ENCODE data around the gene ASIC5. TPM values are rescaled to one million over a fixed set of nuclear protein-coding genes. Genes with fewer than 3 reads are reported as not detected.

Gene ASIC5
- total RNA-seq, 2 donors from 2014 or later, result not detected

- intact Hi-C loops (cut with DNase I), result no loop called here
- DNase-seq (no peak), ATAC-seq (no peak)
These were observed 19.6 kb upstream of the ASIC5 start for GRCh38 chr4:155885666-155886065.

- ATAC-seq (no peak), DNase-seq (no peak)
- intact Hi-C loops (cut with DNase I), result no loop called here
These were observed 17.8 kb upstream of the ASIC5 start for GRCh38 chr4:155883895-155884294.

DNA sequence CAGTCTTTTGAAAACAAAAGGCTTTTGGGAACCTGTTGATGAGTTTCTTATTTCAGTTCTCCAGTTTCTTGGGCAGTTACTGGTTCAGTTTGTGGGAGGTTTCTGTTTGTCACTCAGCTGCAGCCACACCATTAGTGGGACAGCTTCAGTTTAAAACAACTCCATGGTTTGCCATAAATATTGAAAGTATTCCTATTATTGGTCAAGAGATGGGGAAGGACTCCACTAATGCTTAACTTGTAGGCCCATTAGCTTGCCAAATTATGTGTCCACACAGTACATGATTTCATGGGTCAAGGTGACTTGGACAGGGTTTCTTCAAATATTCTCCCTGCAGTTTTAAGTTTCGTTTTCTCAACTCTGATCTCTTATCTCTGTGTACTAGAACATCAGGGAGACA lies 15.5 kb upstream of the ASIC5 start:
- DNase-seq (no peak), ATAC-seq (no peak)
- intact Hi-C loops (cut with DNase I), result no loop called here

GRCh38 chr4:155879767-155880166 lies 13.7 kb upstream of the ASIC5 start:
- ATAC-seq (no peak), DNase-seq (no peak)
- intact Hi-C loops (cut with DNase I), result no loop called here

DNA sequence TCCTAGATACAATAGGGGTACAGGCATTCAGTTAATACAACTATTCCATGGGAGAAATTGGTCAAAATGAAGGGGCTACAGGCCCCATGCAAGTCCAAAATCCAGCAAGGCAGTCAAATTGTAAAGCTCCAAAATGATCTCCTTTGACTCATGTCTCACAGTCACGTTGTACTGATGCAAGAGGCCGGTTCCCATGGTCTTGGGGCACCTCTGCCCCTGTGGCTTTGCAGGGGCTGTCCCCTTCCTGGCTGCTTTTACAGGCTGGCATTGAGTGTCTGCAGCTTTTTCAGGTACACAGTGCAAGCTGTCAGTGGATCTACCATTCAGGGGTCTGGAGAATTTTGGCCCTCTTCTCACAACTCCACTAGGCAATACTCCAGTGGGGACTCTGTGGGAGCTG lies 12.5 kb upstream of the ASIC5 start:
- intact Hi-C loops (cut with DNase I), result no loop called here
- DNase-seq, result no peak
- no peak for ATAC-seq

- DNase-seq, result no peak
- ATAC-seq, result no peak
- intact Hi-C loops (cut with DNase I), result no loop called here
These were observed 11.9 kb upstream of the ASIC5 start for GRCh38 chr4:155877971-155878370.

DNA sequence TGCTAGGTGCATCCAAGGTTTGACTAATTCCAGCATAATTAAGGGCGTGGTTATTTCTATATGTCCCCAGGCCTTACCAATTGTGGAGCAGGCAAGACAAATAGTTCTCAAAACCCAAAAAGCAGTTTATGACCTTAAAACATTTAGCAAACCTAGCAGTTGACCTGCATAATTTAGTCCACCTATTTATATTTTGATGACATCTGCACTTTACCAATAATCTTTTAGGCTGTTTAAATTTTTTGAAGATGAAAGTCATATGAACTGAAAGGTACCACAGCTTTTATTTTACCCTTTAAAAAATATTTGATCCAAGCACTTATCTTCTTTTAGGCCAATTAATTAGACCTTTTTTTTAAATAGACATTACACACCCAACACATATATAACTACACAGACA lies 9.8 kb upstream of the ASIC5 start:
- no peak for ATAC-seq

DNA sequence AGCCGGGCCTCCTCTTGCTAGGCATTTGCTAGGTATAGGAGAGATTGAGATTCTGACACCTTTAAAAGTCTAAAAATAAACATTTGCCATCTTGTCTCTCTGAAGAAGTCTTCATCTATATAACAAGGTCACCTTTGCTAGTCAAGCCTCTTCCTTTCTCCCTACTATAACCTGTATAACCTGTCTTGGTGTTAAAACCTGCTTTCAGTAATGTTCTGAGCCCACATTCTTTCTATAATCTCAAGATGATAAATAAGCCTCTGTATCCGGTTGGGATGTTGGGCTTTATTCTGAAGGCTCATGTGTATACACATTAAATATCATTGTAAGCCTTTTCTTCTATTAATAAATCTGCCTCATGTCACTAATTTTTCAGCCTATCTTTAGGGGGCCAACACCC lies 10.2 kb downstream of the ASIC5 start:
- no peak for DNase-seq
- intact Hi-C loops (cut with DNase I), result no loop called here
- no peak for ATAC-seq

More for the DNA sequence above, 9.8 kb upstream of the ASIC5 start:
- intact Hi-C loops (cut with DNase I), result no loop called here
- DNase-seq, result no peak

- intact Hi-C loops (cut with DNase I), result no loop called here
- DNase-seq (no peak), ATAC-seq (no peak)
These were observed 11.4 kb downstream of the ASIC5 start for GRCh38 chr4:155854582-155855226.

- intact Hi-C loops (cut with DNase I), result no loop called here
- no peak for ATAC-seq
- DNase-seq, result no peak
These were observed 12.9 kb downstream of the ASIC5 start for GRCh38 chr4:155853189-155853588.

DNA sequence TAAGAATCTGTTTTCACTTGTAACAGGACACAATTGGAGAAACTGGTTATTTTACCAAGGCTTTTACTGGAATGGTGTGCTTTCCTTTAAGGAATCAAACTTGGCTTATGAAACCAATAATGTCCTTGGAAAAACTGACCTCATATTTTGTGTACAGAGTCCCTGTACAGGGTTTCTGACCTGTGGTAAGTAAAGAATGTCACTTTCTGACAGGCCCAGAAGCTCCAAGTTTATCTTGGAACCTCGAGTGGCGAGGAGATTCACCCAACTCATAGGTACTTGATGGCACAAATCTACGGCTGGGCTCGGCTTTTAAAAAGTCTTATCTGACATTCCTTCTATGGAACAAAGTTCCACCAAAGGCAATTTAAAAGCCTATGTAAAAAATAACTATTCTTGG lies 17.0 kb downstream of the ASIC5 start:
- intact Hi-C loops (cut with DNase I), result no loop called here

DNA sequence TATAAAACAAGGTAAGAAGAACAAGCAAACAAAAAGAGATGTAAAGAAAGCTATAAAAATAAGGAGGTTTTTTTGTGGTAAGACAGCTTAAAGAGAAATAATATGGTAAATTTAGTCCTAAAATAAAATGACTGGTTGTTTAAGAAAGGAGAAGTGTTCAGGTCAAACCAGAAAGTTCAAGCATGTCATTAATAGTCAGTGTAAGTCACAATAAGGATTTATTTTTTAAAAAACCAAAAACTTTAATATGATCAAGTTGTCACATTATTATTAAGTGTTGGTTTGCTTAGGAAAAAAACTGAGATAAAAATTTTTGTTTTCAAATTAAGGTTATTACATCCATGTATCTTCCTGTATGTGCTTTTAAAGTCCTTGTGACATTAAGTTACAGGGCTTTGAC lies 19.1 kb downstream of the ASIC5 start:
- DNase-seq (no peak), ATAC-seq (no peak)
- intact Hi-C loops (cut with DNase I), result no loop called here

More for the DNA sequence above, 17.0 kb downstream of the ASIC5 start:
- ATAC-seq (no peak), DNase-seq (no peak)

GRCh38 chr4:155842080-155842479 lies 24.0 kb downstream of the ASIC5 start:
- ATAC-seq (no peak), DNase-seq (no peak)
- intact Hi-C loops (cut with DNase I), result no loop called here

GRCh38 chr4:155837203-155837796 lies 28.8 kb downstream of the ASIC5 start:
- intact Hi-C loops (cut with DNase I), result no loop called here
- DNase-seq (no peak), ATAC-seq (no peak)

DNA sequence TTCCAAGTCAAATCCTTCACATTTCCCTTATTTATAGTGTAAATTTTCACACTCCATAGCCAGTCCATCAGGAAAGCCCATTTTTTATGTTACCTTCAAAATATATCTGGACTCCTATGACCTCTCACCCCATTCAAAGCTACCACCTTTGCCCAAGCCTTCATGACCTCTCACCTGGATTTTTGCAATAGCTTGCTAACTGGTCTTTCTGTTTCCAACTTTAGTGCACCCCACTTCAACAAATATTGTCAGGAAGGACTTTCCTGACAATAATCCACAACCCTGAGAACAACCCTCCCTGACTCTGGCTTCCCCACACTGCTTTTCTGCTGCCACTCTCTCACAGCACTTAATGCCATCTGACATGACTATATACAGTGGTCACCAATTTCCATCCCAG lies 33.4 kb downstream of the ASIC5 start:
- DNase-seq (no peak), ATAC-seq (no peak)
- intact Hi-C loops (cut with DNase I), result no loop called here

- DNase-seq (no peak), ATAC-seq (no peak)
- intact Hi-C loops (cut with DNase I), result no loop called here
These were observed 37.4 kb downstream of the ASIC5 start for GRCh38 chr4:155828628-155829027.

DNA sequence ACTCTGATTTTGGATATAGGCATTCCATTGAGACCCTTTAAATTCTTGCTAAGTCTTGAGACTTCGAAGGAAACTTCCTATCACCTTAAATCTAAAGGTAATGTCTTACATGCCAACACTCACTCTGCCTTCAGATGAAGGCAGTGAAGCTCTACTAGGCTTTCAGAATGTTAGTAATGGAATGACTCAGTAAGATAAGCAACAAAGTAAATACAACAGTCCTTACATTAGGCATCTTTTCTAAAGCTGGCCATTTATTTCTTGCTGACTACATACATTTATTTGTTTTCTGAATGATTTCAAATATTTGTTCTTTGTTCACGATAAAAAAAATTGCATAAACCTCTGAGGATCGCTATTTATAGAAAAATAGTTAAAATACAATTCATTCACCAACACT lies 43.5 kb downstream of the ASIC5 start:
- intact Hi-C loops (cut with DNase I), result no loop called here
- no peak for ATAC-seq
- no peak for DNase-seq

DNA sequence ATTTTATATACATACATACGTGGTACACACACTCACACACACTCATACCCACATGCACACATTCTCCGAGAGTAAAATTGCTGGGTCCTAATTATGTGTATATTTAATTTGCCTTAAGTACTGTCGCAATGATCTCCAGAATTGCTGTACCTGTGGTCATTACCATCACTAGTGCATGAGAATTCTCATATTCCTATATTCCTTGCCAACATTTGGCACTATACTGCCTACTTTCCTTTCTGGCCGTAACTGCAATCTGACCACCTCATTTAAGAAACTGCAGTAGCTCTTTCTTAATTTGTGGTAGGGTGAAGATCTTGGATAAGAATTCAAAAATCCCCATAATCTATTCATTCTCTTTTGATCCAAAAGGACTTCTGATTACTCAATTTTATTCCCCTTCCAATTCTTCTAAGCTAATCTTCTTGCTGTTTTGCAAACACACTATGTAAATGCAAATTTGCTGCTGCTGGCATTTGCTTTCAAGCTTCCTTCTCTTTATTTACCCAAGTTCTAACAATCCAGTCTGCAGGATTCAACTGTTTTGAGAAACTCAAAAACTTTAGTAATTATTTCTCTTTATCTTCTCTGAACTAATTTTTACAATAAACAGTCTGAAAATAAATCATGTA lies 45.1 kb downstream of the ASIC5 start:
- intact Hi-C loops (cut with DNase I), result no loop called here
- DNase-seq (no peak), ATAC-seq (no peak)

DNA sequence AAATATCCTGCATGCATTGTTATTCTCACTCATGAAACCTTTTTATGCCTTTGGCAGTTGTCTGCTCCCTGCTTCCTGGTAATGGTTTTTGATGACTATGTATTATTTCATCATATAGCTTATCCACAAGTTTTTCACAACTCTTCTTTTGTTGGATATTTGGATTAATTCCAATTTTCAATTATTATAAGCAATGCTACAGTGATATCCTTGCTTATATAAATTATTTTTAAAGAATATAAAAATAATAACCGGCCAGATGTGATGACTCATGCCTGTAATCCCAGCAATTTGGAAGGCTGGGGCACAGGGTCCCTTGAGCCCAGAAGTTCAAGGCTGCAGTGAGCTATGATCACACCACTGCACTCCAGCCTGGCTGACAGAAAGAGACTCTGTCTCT lies 47.0 kb downstream of the ASIC5 start:
- intact Hi-C loops (cut with DNase I), result no loop called here
- peak in 1 of 2 donors; percentile 35 for ATAC-seq
- no peak for DNase-seq

DNA sequence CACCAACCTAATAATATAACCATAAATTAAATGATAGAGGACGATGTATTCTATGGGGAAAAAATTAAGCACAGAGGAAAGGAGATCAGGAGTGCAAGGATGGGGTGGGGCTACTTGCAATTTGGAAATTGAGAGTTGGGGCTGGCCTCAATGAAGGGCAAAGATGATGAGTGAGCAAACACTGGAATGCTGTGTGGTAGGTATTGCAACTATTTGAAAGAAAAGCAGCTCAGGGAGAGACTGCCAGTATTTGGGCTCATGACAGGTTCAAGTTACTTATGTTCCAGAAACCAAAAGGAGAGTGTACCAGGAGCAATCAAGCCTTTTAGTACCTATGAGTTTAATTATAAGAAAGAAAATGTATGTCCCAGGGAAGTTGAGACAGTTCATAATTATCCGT lies 47.4 kb downstream of the ASIC5 start:
- DNase-seq, result no peak
- ATAC-seq, result no peak
- intact Hi-C loops (cut with DNase I), result no loop called here

GRCh38 chr4:155811083-155811482 lies 55.0 kb downstream of the ASIC5 start:
- intact Hi-C loops (cut with DNase I), result no loop called here
- ATAC-seq, result no peak

More at GRCh38 chr4:155811083-155811482, 55.0 kb downstream of the ASIC5 start:
- DNase-seq, result no peak
